ENCODE measurements around the gene CSPG4. TPM values are rescaled to one million over a fixed set of nuclear protein-coding genes. Genes with fewer than 3 reads are reported as not detected.

Gene CSPG4
- total RNA-seq, 1 experiment from 2014 or later: 2.4 TPM

GRCh38 chr15:75659141-75659771 is 53.4 kb downstream of the CSPG4 start:
- ChIA-PET CTCF (no interaction called here), POLR2A (ENCODE audit: unreplicated experiment) (no interaction called here)
- no TSS peak for BruUV-seq (replicated peaks)
- H3K4me1 ChIP-seq (replicated peaks; ENCODE audit: insufficient read depth): peaks cover 46% of the 10 kb centered on the region
- no peaks in the 10 kb centered on the region for H3K9me3 ChIP-seq (ENCODE audit: insufficient read depth, low read depth)
- peaks cover 6% of the 10 kb centered on the region; the same call in 1 of the 2 replicates for H4K20me1 ChIP-seq (ENCODE audit: insufficient read depth)
- peaks cover 27% of the 10 kb centered on the region for H3K79me2 ChIP-seq (ENCODE audit: low read depth)
- peaks cover 36% of the 10 kb centered on the region for H3F3A ChIP-seq (ENCODE audit: insufficient read depth, low read depth)
- no peaks in the 10 kb centered on the region for H3K27me3 ChIP-seq (ENCODE audit: insufficient read depth, low read depth)
- DNase-seq: no peak
- no peak overlapping the region for H3K27ac ChIP-seq
- intact Hi-C loops (cut with micrococcal nuclease; ENCODE audit: unreplicated experiment): no loop called here
- TF ChIP-seq CTCF (conservative IDR thresholded peaks at IDR 0.05) (no peak), EZH2 (IDR thresholded peaks at IDR 0.05; ENCODE audit: low read depth) (no peak)
- 0 out of 2 replicates have a peak, but pooled peaks cover 7% of the 10 kb centered on the region for H3K36me3 ChIP-seq (ENCODE audit: low read depth)
- H2AFZ ChIP-seq: no peak overlapping the region
- no peak overlapping the region for H3K4me2 ChIP-seq
- no peaks in the 10 kb centered on the region for H3K9me2 ChIP-seq (ENCODE audit: insufficient read depth)
- no peak overlapping the region for H3K4me3 ChIP-seq

- no peak overlapping the region for H2AFZ ChIP-seq
- H3F3A ChIP-seq (ENCODE audit: insufficient read depth, low read depth): peaks cover 23% of the 10 kb centered on the region; the same call in 1 of the 2 replicates
- ChIA-PET CTCF (no interaction called here), POLR2A (ENCODE audit: unreplicated experiment) (no interaction called here)
- TF ChIP-seq CTCF (conservative IDR thresholded peaks at IDR 0.05) (no peak), EZH2 (IDR thresholded peaks at IDR 0.05; ENCODE audit: low read depth) (no peak)
- intact Hi-C loops (cut with micrococcal nuclease; ENCODE audit: unreplicated experiment): no loop called here
- peaks cover 44% of the 10 kb centered on the region for H3K79me2 ChIP-seq (ENCODE audit: low read depth)
- H3K27me3 ChIP-seq (ENCODE audit: insufficient read depth, low read depth): no peaks in the 10 kb centered on the region
- H3K36me3 ChIP-seq (ENCODE audit: low read depth): 0 out of 2 replicates have a peak, but pooled peaks cover 7% of the 10 kb centered on the region
- H3K4me2 ChIP-seq: no peak overlapping the region
- DNase-seq: no peak
- H3K9me2 ChIP-seq (ENCODE audit: insufficient read depth): no peaks in the 10 kb centered on the region
- no peak overlapping the region for H3K4me3 ChIP-seq
- H3K27ac ChIP-seq: no peak overlapping the region
- H3K4me1 ChIP-seq (replicated peaks; ENCODE audit: insufficient read depth): peaks cover 44% of the 10 kb centered on the region
- peaks cover 22% of the 10 kb centered on the region for H4K20me1 ChIP-seq (ENCODE audit: insufficient read depth)
- no peaks in the 10 kb centered on the region for H3K9me3 ChIP-seq (ENCODE audit: insufficient read depth, low read depth)
- no TSS peak for BruUV-seq (replicated peaks)
Measured at GRCh38 chr15:75656813-75657212, 55.8 kb downstream of the CSPG4 start.

GRCh38 chr15:75656331-75656730 is 56.3 kb downstream of the CSPG4 start:
- Histone ChIP-seq H3K27ac (no peak overlapping the region), H3K4me1 (replicated peaks; ENCODE audit: insufficient read depth) (peaks cover 44% of the 10 kb centered on the region), H3K4me2 (no peak overlapping the region), H3K4me3 (no peak overlapping the region), H3K79me2 (ENCODE audit: low read depth) (peaks cover 49% of the 10 kb centered on the region), H3K9me3 (ENCODE audit: insufficient read depth, low read depth) (no peaks in the 10 kb centered on the region), H3K9me2 (ENCODE audit: insufficient read depth) (no peaks in the 10 kb centered on the region), H3K27me3 (ENCODE audit: insufficient read depth, low read depth) (no peaks in the 10 kb centered on the region), H3K36me3 (ENCODE audit: low read depth) (0 out of 2 replicates have a peak, but pooled peaks cover 7% of the 10 kb centered on the region), H2AFZ (no peak overlapping the region), H4K20me1 (ENCODE audit: insufficient read depth) (peaks cover 23% of the 10 kb centered on the region), H3F3A (ENCODE audit: insufficient read depth, low read depth) (peaks cover 23% of the 10 kb centered on the region)
- no peak for TF ChIP-seq CTCF (conservative IDR thresholded peaks at IDR 0.05)
- TF ChIP-seq EZH2 (IDR thresholded peaks at IDR 0.05; ENCODE audit: low read depth): no peak
- no peak for DNase-seq
- CTCF ChIA-PET: no interaction called here
- POLR2A ChIA-PET (ENCODE audit: unreplicated experiment): no interaction called here
- intact Hi-C loops (cut with micrococcal nuclease; ENCODE audit: unreplicated experiment): no loop called here
- BruUV-seq (replicated peaks): no TSS peak
